HepG2 (cell line): ENCODE measurements around the gene SGPL1. TPM values are rescaled to one million over a fixed set of nuclear protein-coding genes. Genes with fewer than 3 reads are reported as not detected.

Experiments
- ATAC-seq: fragments of 200-7000 bp; cut with Tn5 transposase; 3 replicates; pipeline ENCODE4 v1.9.1; 2020; ENCODE audit warnings: mild to moderate bottlenecking, moderate library complexity
- BruUV-seq: library from RNA; stranded (reverse); fragments of 400-500 nt; replicated peaks from 2 replicates; lab custom pipeline; 2021; lab: Mats Ljungman, UMichigan
- CTCF ChIA-PET: fragments of 300-600 bp; formaldehyde crosslinking; extraction: SDS; loops from one replicate; lab custom pipeline; 2021; ENCODE audit warnings: low total read pairs, inconsistent platforms, low intra/inter-chr PET ratio; lab: Yijun Ruan, JAX
- POLR2A ChIA-PET: fragments of 350-600 bp; sonication (Branson Sonifier 250); formaldehyde crosslinking; loops from one replicate; lab custom pipeline; 2020; ENCODE audit warnings: antibody characterized with exemption, inconsistent platforms; lab: Yijun Ruan, JAX
- DNase-seq: peaks from one replicate; pipeline ENCODE4 v3.0.0-alpha.2; 2015; ENCODE audit warnings: low spot score
- FAIRE-seq: peaks from 3 replicates; lab custom pipeline; 2011; peaks lifted over from hg19 to GRCh38; lab: Jason Lieb, UNC
- H2AFZ ChIP-seq: one replicate; pipeline ENCODE4 v1.6.1; 2011; ENCODE audit warnings: low read length, inconsistent platforms
- H3K27ac ChIP-seq: fragments of 300-600 bp; 3 replicates; pipeline ENCODE4 v1.8.0; 2011; ENCODE audit warnings: mixed run types, mild to moderate bottlenecking, mixed read lengths, low read length, inconsistent platforms; ENCODE audit not compliant: insufficient read depth; ENCODE audit errors: extremely low read length
- H3K27me3 ChIP-seq, 2 experiments: fragments of 200-600 bp in 1 of 2; 2 replicates in 1 of 2; 3 replicates in 1 of 2; pipeline versions ENCODE4 v1.6.0 to v1.8.0; 2011; ENCODE audit warnings: low read length in 2 of 2, mild to moderate bottlenecking in 2 of 2, moderate library complexity in 2 of 2, inconsistent platforms in 1 of 2; ENCODE audit not compliant: insufficient read depth in 2 of 2, control insufficient read depth in 1 of 2
- H3K36me3 ChIP-seq, 2 experiments: fragments of 200-600 bp in 1 of 2; replicated peaks in 1 of 2; 2 replicates in 1 of 2; 3 replicates in 1 of 2; pipeline versions ENCODE4 v1.5.1 to v1.8.0; 2011; ENCODE audit warnings: low read length in 2 of 2, inconsistent platforms in 1 of 2; ENCODE audit not compliant: insufficient read depth in 2 of 2, control insufficient read depth in 1 of 2
- H3K4me1 ChIP-seq: 2 replicates; pipeline ENCODE4 v1.5.1; 2012; ENCODE audit warnings: low read length, inconsistent platforms; ENCODE audit not compliant: insufficient read depth
- H3K4me2 ChIP-seq: 2 replicates; pipeline ENCODE4 v1.6.0; 2011; ENCODE audit warnings: low read depth, low read length, inconsistent platforms
- H3K4me3 ChIP-seq, 3 experiments: fragments of 200-600 bp in 1 of 3; sonication (generic), shearing (Covaris generic) in 1 of 3; replicated peaks in 1 of 3; 2 replicates each; pipeline ENCODE4 v1.5.1; 2011 to 2016; ENCODE audit warnings: low read length in 3 of 3, inconsistent platforms in 2 of 3, low read depth in 2 of 3, mild to moderate bottlenecking in 2 of 3, control low read depth in 1 of 3, mixed read lengths in 1 of 3; ENCODE audit not compliant: insufficient read depth in 1 of 3
- H3K79me2 ChIP-seq: one replicate; pipeline ENCODE4 v1.6.1; 2011; ENCODE audit warnings: low read length, inconsistent platforms; ENCODE audit not compliant: insufficient read depth
- H3K9ac ChIP-seq: 2 replicates; pipeline ENCODE4 v1.6.0; 2011; ENCODE audit warnings: mild to moderate bottlenecking, low read depth, low read length, inconsistent platforms; ENCODE audit not compliant: insufficient read depth
- H3K9me3 ChIP-seq: 2 replicates; pipeline ENCODE4 v1.5.1; 2012; ENCODE audit warnings: mild to moderate bottlenecking, low read length
- H4K20me1 ChIP-seq: 2 replicates; pipeline ENCODE4 v1.6.0; 2011; ENCODE audit warnings: inconsistent platforms, mild to moderate bottlenecking, low read length, moderate library complexity; ENCODE audit not compliant: insufficient read depth
- BHLHE40 ChIP-seq: IDR thresholded peaks from 2 replicates; pipeline ENCODE4 v1.6.1; 2011; ENCODE audit warnings: low read length, improper control_type of control experiment
- CBX5 ChIP-seq: sonication (generic); formaldehyde crosslinking; IDR thresholded peaks from 2 replicates; pipeline ENCODE4 v1.4.0; 2020; ENCODE audit warnings: missing genetic modification reagents, borderline replicate concordance
- CHD2 ChIP-seq: IDR thresholded peaks from 2 replicates; pipeline ENCODE4 v1.6.1; 2011; ENCODE audit warnings: low read depth, low read length, improper control_type of control experiment
- ELF1 ChIP-seq: sonication (generic); formaldehyde crosslinking; IDR thresholded peaks from 2 replicates; pipeline ENCODE4 v1.4.0; 2020; ENCODE audit warnings: missing genetic modification reagents
- HNF4G ChIP-seq, 2 experiments: sonication (generic) in 1 of 2; formaldehyde crosslinking in 1 of 2; IDR thresholded peaks; 2 replicates each; pipeline versions ENCODE4 v1.4.0 to v1.6.1; 2011 to 2020; ENCODE audit warnings: borderline replicate concordance in 2 of 2, low read depth in 2 of 2, mild to moderate bottlenecking in 2 of 2, low read length in 1 of 2, missing genetic modification reagents in 1 of 2, moderate library complexity in 1 of 2
- HNRNPK ChIP-seq: fragments of 200-400 bp; formaldehyde crosslinking; IDR thresholded peaks from 2 replicates; pipeline ENCODE4 v1.6.1; 2018; ENCODE audit warnings: low read length, low read depth, moderate library complexity, mild to moderate bottlenecking; ENCODE audit not compliant: poor library complexity, severe bottlenecking
- NCOA1 ChIP-seq: sonication (generic); formaldehyde crosslinking; IDR thresholded peaks from 2 replicates; pipeline ENCODE4 v1.9.0; 2021; ENCODE audit warnings: missing genetic modification reagents
- RAD21 ChIP-seq: fragments of 450-650 bp; formaldehyde crosslinking; IDR thresholded peaks from 2 replicates; pipeline ENCODE4 v1.5.0; 2020; ENCODE audit warnings: mild to moderate bottlenecking
- RARG ChIP-seq: sonication (generic); formaldehyde crosslinking; IDR thresholded peaks from 2 replicates; pipeline ENCODE4 v1.4.0; 2020; ENCODE audit warnings: low read depth, mild to moderate bottlenecking, missing genetic modification reagents
- RBFOX2 ChIP-seq: fragments of 200-400 bp; formaldehyde crosslinking; IDR thresholded peaks from 2 replicates; pipeline ENCODE4 v1.6.1; 2017; ENCODE audit warnings: low read depth, mild to moderate bottlenecking, low read length
- SMC3 ChIP-seq: IDR thresholded peaks from 2 replicates; pipeline ENCODE4 v1.6.1; 2011; ENCODE audit warnings: low read length, improper control_type of control experiment
- STAG1 ChIP-seq: sonication (generic); formaldehyde crosslinking; IDR thresholded peaks from 2 replicates; pipeline ENCODE4 v1.4.0; 2020; ENCODE audit warnings: missing genetic modification reagents
- TCF7L2 ChIP-seq: IDR thresholded peaks from 2 replicates; pipeline ENCODE4 v1.6.1; 2011; ENCODE audit warnings: mild to moderate bottlenecking, low read depth, low read length, moderate library complexity
- U2AF1 ChIP-seq: fragments of 200-400 bp; formaldehyde crosslinking; optimal IDR thresholded peaks from 2 replicates; pipeline ENCODE3; 2017; ENCODE audit warnings: mild to moderate bottlenecking, low read depth, low read length
- WIZ ChIP-seq: sonication (generic); formaldehyde crosslinking; IDR thresholded peaks from 2 replicates; pipeline ENCODE4 v1.5.1; 2020; ENCODE audit warnings: mild to moderate bottlenecking, missing genetic modification reagents
- XRCC5 ChIP-seq: fragments of 200-400 bp; formaldehyde crosslinking; optimal IDR thresholded peaks from 2 replicates; pipeline ENCODE3; 2017; ENCODE audit warnings: mild to moderate bottlenecking, low read length
- ZFP36L2 ChIP-seq: sonication (generic); formaldehyde crosslinking; IDR thresholded peaks from 2 replicates; pipeline ENCODE4 v1.4.0; 2020; ENCODE audit warnings: missing genetic modification reagents
- ZNF160 ChIP-seq: sonication (generic); formaldehyde crosslinking; IDR thresholded peaks from 2 replicates; pipeline ENCODE4 v1.8.0; 2022; ENCODE audit warnings: mild to moderate bottlenecking, inconsistent platforms, missing genetic modification reagents
- ZNF496 ChIP-seq: sonication (generic); formaldehyde crosslinking; IDR thresholded peaks from 2 replicates; pipeline ENCODE4 v1.8.1; 2023; ENCODE audit warnings: mild to moderate bottlenecking, moderate library complexity, missing genetic modification reagents; ENCODE audit not compliant: insufficient replicate concordance
- ZNF556 ChIP-seq: sonication (generic); formaldehyde crosslinking; IDR thresholded peaks from 2 replicates; pipeline ENCODE4 v1.4.0; 2020; ENCODE audit warnings: mild to moderate bottlenecking, missing genetic modification reagents, borderline replicate concordance
- ZNF780A ChIP-seq: sonication (generic); formaldehyde crosslinking; IDR thresholded peaks from 2 replicates; pipeline ENCODE4 v1.8.0; 2022; ENCODE audit warnings: mild to moderate bottlenecking, missing genetic modification reagents, moderate library complexity
- ZNF790 ChIP-seq: sonication (generic); formaldehyde crosslinking; IDR thresholded peaks from 2 replicates; pipeline ENCODE4 v1.8.0; 2022; ENCODE audit warnings: missing genetic modification reagents, mild to moderate bottlenecking, borderline replicate concordance
- WGBS: methylation state at CpG from one replicate; pipeline ENCODE4 v1.1.6; 2017; ENCODE audit warnings: low lambda C conversion rate; 5-methylcytosine and 5-hydroxymethylcytosine counted together
- in situ Hi-C: cut with HindIII; loops from 2 replicates; pipeline ENCODE4 v1.10.0; 2017; ENCODE audit warnings: low pct_unique_long_range_greater_than_20kb; ENCODE audit not compliant: extremely low pct_ligation_motif_present
- intact Hi-C: fragments of 100-400 bp; cut with micrococcal nuclease; formaldehyde crosslinking; loops from one replicate; pipeline ENCODE4 v1.10.0; 2022; ENCODE audit not compliant: unreplicated experiment
- polyA plus RNA-seq, 8 experiments: library from polyadenylated mRNA; depleted of rRNA in 3 of 8; stranded (reverse) in 7 of 8; unstranded in 1 of 8; fragments of >200 nt; fragmentation: Illumina TruSeq in 4 of 8; extraction: Trizol in 4 of 8; gene quantifications; 2 replicates each; pipeline versions ENCODE4 v1.2.1 to v1.2.3, GENCODE V29; 2011 to 2016; ENCODE audit warnings: low read depth in 4 of 8, missing spikeins in 1 of 8, mixed read lengths in 1 of 8; ENCODE audit not compliant: insufficient read depth in 1 of 8
- total RNA-seq, 5 experiments: library from RNA; depleted of rRNA; stranded (reverse); fragments of >200 nt; fragmentation: Illumina TruSeq; extraction: Trizol; gene quantifications; 2 replicates each; pipeline ENCODE4 v1.2.3, GENCODE V29; 2016; ENCODE audit warnings: low read depth in 1 of 5
- TF ChIP-seq, protein P1 (sequence below): sonication (generic); formaldehyde crosslinking; IDR thresholded peaks from 2 replicates; pipeline ENCODE4 v1.5.1; 2020; ENCODE audit warnings: mild to moderate bottlenecking, moderate library complexity, missing genetic modification reagents
- TF ChIP-seq, protein P2 (sequence below): IDR thresholded peaks from 2 replicates; pipeline ENCODE4 v1.6.1; 2018; ENCODE audit warnings: missing genetic modification reagents

Gene SGPL1
- total and polyA plus RNA-seq, 2 of the 13 experiments (the other 11 are each of a cell fraction or from before 2014, with no cell fraction given): 17.6 to 25.0 TPM

DNA sequence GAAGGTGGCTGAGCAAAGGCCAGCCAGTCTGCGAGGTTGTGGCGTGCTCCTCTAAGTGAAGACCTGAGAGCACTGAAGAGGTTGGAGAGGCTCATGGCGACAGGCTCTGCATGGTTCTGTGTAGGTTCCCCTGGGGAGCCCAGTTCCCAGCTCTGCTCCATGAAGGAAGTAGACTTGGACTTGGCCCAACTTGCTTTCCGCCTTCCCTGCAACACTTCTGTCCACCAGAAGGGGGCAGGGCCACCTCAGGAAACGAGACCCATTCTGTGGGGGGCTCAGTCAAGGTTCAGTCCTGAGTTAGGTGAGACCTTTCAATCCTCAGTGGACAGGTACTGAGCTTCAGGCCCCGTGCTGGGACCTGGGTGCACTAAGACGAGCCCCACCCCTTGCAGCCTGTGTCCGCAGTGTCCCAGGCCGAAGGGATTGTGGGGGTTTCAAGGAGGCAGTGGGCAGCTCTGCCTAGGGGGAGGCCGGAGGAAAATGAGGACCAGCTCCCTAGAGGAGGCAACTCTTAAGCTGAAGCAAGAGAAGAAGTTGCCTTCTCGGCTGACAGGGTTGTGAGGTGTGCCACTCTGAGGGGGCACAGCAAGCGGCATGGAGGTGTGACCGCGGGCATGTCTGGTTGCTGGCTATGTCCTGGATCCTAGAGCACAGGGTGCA lies 87.6 kb downstream of the SGPL1 start:
- H2AFZ ChIP-seq: no peak overlapping the region
- intact Hi-C loops: loop anchor here (1.0 kb wide), 1 partner anchor 365 kb away; no protein-coding TSS in a partner anchor
- POLR2A ChIA-PET: no interaction called here
- in situ Hi-C loops: loop anchor here (5.0 kb wide), 1 partner anchor 304 kb away; no protein-coding TSS in a partner anchor
- no peak overlapping the region for H3K9ac ChIP-seq
- peak; percentile 65 for FAIRE-seq
- ATAC-seq: peak; percentile 75
- peaks cover 6 to 55% of the 10 kb centered on the region in 2 experiments; a peak in 4 of 5 replicates for H3K27me3 ChIP-seq
- H3K9me3 ChIP-seq: no peaks in the 10 kb centered on the region
- WGBS: 52% methylated on average over 11 of the region's 14 CpGs
- DNase-seq: peak; percentile 23
- CTCF ChIA-PET: interaction anchor here (0.7 to 1.5 kb wide), 4 partner anchors 9 to 382 kb away, joined by 3 to 8 read pairs (median 4); no protein-coding TSS in a partner anchor
- no TSS peak for BruUV-seq
- H3K4me2 ChIP-seq: no peak overlapping the region
- H3K79me2 ChIP-seq: no peaks in the 10 kb centered on the region
- H3K4me1 ChIP-seq: no peaks in the 10 kb centered on the region
- H3K36me3 ChIP-seq: no peaks in the 10 kb centered on the region
- no peak overlapping the region for H3K27ac ChIP-seq
- no peaks in the 10 kb centered on the region; the same call in 1 of the 2 replicates for H4K20me1 ChIP-seq
- H3K4me3 ChIP-seq: no peak overlapping the region
- TF ChIP-seq, protein P1, sequence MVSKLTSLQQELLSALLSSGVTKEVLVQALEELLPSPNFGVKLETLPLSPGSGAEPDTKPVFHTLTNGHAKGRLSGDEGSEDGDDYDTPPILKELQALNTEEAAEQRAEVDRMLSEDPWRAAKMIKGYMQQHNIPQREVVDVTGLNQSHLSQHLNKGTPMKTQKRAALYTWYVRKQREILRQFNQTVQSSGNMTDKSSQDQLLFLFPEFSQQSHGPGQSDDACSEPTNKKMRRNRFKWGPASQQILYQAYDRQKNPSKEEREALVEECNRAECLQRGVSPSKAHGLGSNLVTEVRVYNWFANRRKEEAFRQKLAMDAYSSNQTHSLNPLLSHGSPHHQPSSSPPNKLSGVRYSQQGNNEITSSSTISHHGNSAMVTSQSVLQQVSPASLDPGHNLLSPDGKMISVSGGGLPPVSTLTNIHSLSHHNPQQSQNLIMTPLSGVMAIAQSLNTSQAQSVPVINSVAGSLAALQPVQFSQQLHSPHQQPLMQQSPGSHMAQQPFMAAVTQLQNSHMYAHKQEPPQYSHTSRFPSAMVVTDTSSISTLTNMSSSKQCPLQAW (CRISPR knock-in tag): 0 out of 2 replicates have a peak, but pooled peaks have one; percentile 39
- TF ChIP-seq CBX5 (CRISPR knock-in tag) (peak; percentile 29; the same call in 1 of the 2 replicates), TCF7L2 (no peak), WIZ (CRISPR knock-in tag) (no peak), RBFOX2 (no peak), HNRNPK (no peak), ZNF496 (CRISPR knock-in tag) (no peak), CHD2 (no peak), ZFP36L2 (CRISPR knock-in tag) (no peak), ZNF790 (no peak), BHLHE40 (no peak), U2AF1 (no peak), HNF4G (IDR thresholded peaks at IDR 0.05; ENCODE audit: borderline replicate concordance, low read depth, low read length) (no peak), HNF4G (CRISPR knock-in tag; IDR thresholded peaks at IDR 0.05; ENCODE audit: borderline replicate concordance, low read depth) (no peak), STAG1 (peak; percentile 85), RAD21 (peak; percentile 72), ELF1 (CRISPR knock-in tag) (0 out of 2 replicates have a peak, but pooled peaks have one; percentile 18), ZNF160 (CRISPR knock-in tag) (no peak), ZNF556 (no peak), NCOA1 (CRISPR knock-in tag) (no peak), XRCC5 (peak; percentile 77), ZNF780A (no peak), SMC3 (peak; percentile 64), RARG (CRISPR knock-in tag) (no peak)
- TF ChIP-seq, protein P2, sequence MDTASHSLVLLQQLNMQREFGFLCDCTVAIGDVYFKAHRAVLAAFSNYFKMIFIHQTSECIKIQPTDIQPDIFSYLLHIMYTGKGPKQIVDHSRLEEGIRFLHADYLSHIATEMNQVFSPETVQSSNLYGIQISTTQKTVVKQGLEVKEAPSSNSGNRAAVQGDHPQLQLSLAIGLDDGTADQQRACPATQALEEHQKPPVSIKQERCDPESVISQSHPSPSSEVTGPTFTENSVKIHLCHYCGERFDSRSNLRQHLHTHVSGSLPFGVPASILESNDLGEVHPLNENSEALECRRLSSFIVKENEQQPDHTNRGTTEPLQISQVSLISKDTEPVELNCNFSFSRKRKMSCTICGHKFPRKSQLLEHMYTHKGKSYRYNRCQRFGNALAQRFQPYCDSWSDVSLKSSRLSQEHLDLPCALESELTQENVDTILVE (CRISPR knock-in tag): no peak
